GM18951 (cell line): ENCODE results near the gene CTIF.
A peak's percentile ranks its signal among the peaks of the same experiment; 100 is the strongest.

Experiments used
- POLR2A ChIP-seq: IDR thresholded peaks from 4 replicates; pipeline ENCODE4 v1.6.1; 2011; ENCODE audit warnings: mild to moderate bottlenecking; ENCODE audit not compliant: insufficient read length, insufficient read depth; ENCODE audit errors: extremely low read depth
- in situ Hi-C: fragments of 300-500 bp; cut with MboI; formaldehyde crosslinking; loops from one replicate; pipeline ENCODE4 v1.12.0; 2022; ENCODE audit warnings: low sequenced_read_pairs, mixed read lengths, inconsistent platforms; ENCODE audit not compliant: unreplicated experiment

Gene CTIF

DNA sequence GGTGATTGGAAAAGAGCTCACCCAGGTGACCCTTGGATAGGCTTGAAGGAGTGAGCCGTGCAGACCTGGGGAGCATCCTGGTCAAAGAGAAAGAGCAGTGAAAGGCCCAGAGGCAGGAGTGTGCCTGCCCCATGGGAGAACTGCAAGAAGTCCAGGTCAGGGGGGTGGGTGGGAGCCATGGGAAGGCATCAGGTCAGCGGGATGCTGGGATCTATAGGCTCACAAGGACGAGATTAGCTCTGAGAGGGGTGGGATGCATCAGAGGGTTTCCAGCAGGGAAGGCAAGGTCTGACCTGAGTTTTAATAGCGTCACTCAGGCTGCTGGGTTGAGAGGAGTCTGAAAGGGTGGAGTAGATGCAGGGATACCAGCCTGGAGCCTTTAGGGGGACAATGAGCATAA, 253.3 kb downstream of the CTIF start:
- in situ Hi-C loops, result no loop called here
- no peak for TF ChIP-seq POLR2A

DNA sequence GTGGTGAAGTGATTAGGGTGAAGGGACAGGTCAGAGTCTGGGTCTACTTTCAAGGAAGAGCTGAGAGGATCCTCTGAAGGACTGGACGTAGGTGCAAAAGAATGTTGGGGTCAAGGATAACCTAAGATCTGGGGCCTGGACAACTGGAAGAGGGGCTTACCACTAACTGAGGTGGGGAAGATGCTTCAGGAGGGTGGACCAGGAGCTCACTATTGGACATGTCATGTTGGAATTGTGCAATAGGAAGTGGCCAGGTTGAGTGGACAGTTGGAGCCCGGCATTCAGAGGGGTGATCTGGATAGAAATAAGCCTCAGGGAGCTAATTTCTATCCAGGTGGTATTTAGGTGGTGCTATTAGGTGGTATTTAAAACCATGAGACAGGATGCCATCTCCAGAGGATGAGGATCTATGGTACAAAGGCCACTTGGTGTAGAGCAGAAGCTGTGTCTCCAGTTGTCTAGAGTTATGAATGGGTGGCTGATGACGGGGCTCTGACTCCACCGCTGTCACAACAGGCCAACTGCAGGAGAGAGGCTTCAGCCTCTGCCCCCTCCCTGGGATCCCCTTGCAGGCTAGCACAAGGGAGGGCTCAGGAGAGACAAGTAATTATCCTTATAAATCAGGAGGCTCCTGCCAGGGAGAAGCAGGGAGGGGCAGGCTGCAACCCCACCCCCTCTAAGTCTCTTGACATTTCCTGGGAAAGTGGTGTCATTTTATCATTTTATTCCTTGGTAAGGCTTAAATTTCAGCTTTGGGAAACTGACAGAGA, 254.0 kb downstream of the CTIF start:
- in situ Hi-C loops, result no loop called here
- no peak for TF ChIP-seq POLR2A

DNA sequence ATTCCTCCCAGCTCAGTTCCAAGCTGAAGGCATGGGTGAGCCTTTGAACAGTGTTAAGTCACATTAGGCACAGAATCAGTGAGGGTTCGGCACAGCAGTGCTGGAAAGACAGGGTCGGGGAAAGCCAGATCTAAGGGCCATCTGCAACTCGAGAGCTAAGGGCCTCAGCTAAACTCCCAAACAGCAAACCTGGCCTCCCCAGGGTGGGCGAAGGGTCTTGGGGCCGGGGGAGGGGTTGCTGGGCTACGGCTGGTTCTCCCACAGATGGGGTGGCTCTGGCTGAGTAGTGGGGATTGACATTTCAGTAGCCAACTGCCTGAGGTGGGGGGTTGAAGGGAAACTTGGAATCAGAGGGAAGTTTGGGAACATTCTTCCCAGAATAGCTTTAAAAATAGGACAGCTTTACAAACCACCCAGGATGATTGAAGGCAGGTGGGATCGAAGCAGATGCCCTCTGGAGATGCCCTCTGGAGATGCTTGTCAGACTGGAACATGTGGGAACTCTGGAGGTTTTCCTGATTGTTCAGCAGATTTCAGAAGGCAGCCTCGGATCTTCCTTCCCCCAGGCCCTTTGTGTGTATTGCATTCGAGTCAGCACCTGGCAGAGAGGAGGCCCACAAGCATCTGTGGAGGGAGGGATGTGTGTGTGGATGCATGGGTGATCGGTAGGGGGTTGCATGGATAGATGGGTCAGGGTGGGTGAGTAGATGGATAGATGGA, 255.6 kb downstream of the CTIF start:
- no peak for TF ChIP-seq POLR2A
- in situ Hi-C loops, result no loop called here

- in situ Hi-C loops, result no loop called here
- no peak for TF ChIP-seq POLR2A
Measured at GRCh38 chr18:48795696-48796095, 256.9 kb downstream of the CTIF start.

- in situ Hi-C loops, result no loop called here
- TF ChIP-seq POLR2A, result no peak
Measured at GRCh38 chr18:48796491-48797205, 257.8 kb downstream of the CTIF start.

GRCh38 chr18:48797841-48798255, 259.0 kb downstream of the CTIF start:
- in situ Hi-C loops, result no loop called here
- no peak for TF ChIP-seq POLR2A

- TF ChIP-seq POLR2A, result no peak
- in situ Hi-C loops, result no loop called here
Measured at GRCh38 chr18:48798334-48799245, 259.8 kb downstream of the CTIF start.

GRCh38 chr18:48799724-48800315, 261.0 kb downstream of the CTIF start:
- TF ChIP-seq POLR2A, result no peak
- in situ Hi-C loops, result no loop called here

DNA sequence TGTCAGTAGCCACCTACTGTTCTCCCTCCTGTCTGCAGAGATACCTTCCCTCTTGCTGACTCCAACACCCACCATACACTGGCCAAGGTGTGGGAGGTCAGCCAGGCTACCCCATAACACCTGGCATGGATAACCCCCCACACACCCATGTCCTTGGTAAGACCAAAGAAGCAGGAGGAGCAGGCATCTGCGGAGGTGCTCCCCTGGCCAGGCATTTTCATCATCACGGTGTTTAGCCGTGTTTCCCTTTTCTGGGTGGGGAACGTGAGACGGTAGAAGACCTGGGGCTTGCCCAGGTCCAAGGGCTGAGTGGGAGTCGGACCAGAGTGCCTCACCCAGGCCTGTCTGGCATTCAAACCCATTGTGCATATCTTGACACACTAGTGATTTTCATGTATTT, 261.6 kb downstream of the CTIF start:
- in situ Hi-C loops, result no loop called here
- no peak for TF ChIP-seq POLR2A

GRCh38 chr18:48800876-48801727, 262.3 kb downstream of the CTIF start:
- in situ Hi-C loops, result no loop called here
- peak; percentile 43 for TF ChIP-seq POLR2A

GRCh38 chr18:48801728-48802542, 263.1 kb downstream of the CTIF start:
- TF ChIP-seq POLR2A, result no peak
- in situ Hi-C loops, result no loop called here
